K562 (cell line): ENCODE data around the gene NKIRAS2. TPM values are rescaled to one million over a fixed set of nuclear protein-coding genes. Genes with fewer than 3 reads are reported as not detected.

Experiments
- HINFP ChIP-seq: fragments of 450-650 bp; conservative IDR thresholded peaks from 2 replicates; pipeline ENCODE4 v1.6.1; 2016; ENCODE audit warnings: missing genetic modification characterization, low read depth, mild to moderate bottlenecking, control low read depth, missing compliant biosample characterization
- MEF2A ChIP-seq: IDR thresholded peaks from 2 replicates; pipeline ENCODE4 v1.6.1; 2011; ENCODE audit warnings: low read depth, mild to moderate bottlenecking, low read length, moderate library complexity; ENCODE audit not compliant: control insufficient read depth
- MLX ChIP-seq, 2 experiments: fragments of 450-650 bp in 1 of 2; sonication (generic) in 1 of 2; formaldehyde crosslinking; conservative IDR thresholded peaks; 2 replicates each; pipeline versions ENCODE4 v1.4.0 to v1.8.1; 2020 to 2022; ENCODE audit warnings: mild to moderate bottlenecking in 1 of 2, missing genetic modification reagents in 1 of 2
- NELFE ChIP-seq: IDR thresholded peaks from 2 replicates; pipeline ENCODE4 v1.6.1; 2011; ENCODE audit warnings: mild to moderate bottlenecking; ENCODE audit not compliant: insufficient read depth, insufficient read length
- NFYB ChIP-seq: IDR thresholded peaks from 2 replicates; pipeline ENCODE4 v1.6.1; 2011; ENCODE audit warnings: mild to moderate bottlenecking, moderate library complexity; ENCODE audit not compliant: insufficient read length; ENCODE audit errors: extremely low read depth
- RERE ChIP-seq: sonication (generic); formaldehyde crosslinking; IDR thresholded peaks from 2 replicates; pipeline ENCODE4 v1.8.0; 2023; ENCODE audit warnings: missing genetic modification reagents, mild to moderate bottlenecking, borderline replicate concordance
- SNAPC5 ChIP-seq: fragments of 250-450 bp; sonication (Bioruptor Pico); IDR thresholded peaks from 2 replicates; pipeline ENCODE4 v1.8.0; 2021; ENCODE audit warnings: moderate library complexity, mild to moderate bottlenecking, inconsistent platforms
- SRSF9 ChIP-seq: fragments of 200-400 bp; formaldehyde crosslinking; IDR thresholded peaks from 2 replicates; pipeline ENCODE4 v1.6.1; 2017; ENCODE audit warnings: low read depth, low read length, borderline replicate concordance
- USF2 ChIP-seq: sonication (generic); formaldehyde crosslinking; IDR thresholded peaks from 2 replicates; pipeline ENCODE4 v1.5.0; 2020; ENCODE audit warnings: missing genetic modification reagents
- ZNF146 ChIP-seq: IDR thresholded peaks from one replicate; pipeline ENCODE4 v1.6.1; 2018; ENCODE audit warnings: missing compliant biosample characterization; ENCODE audit not compliant: unreplicated experiment
- ZNF384 ChIP-seq: IDR thresholded peaks from 2 replicates; pipeline ENCODE4 v1.6.1; 2012; ENCODE audit warnings: low read depth, low read length, improper control_type of control experiment
- ZNF449 ChIP-seq: fragments of 250-450 bp; sonication (Bioruptor Pico); IDR thresholded peaks from 2 replicates; pipeline ENCODE4 v1.8.0; 2022; ENCODE audit warnings: moderate library complexity, mild to moderate bottlenecking, inconsistent platforms
- ZNF75A ChIP-seq: fragments of 450-650 bp; formaldehyde crosslinking; IDR thresholded peaks from 2 replicates; pipeline ENCODE4 v1.4.0; 2020; ENCODE audit warnings: mild to moderate bottlenecking
- ZSCAN29 ChIP-seq: fragments of 450-650 bp; IDR thresholded peaks from 2 replicates; pipeline ENCODE4 v1.6.1; 2017
- polyA plus RNA-seq, 8 experiments: library from polyadenylated mRNA; depleted of rRNA in 4 of 8; stranded (reverse) in 5 of 8; unstranded in 3 of 8; fragments of >200 nt; fragmentation: Nextera tagmentation in 2 of 8; fragmentation: Illumina TruSeq in 1 of 8; extraction: Ambion mirVana in 2 of 8; extraction: Trizol in 1 of 8; gene quantifications; 2 replicates each; pipeline versions ENCODE4 v1.2.1 to v1.2.3, GENCODE V29; 2011 to 2014; ENCODE audit warnings: inconsistent platforms in 1 of 8, missing spikeins in 1 of 8
- total RNA-seq, 7 experiments: library from RNA; depleted of rRNA in 6 of 7; stranded (reverse); fragments of >200 nt in 6 of 7; fragmentation: Illumina TruSeq in 2 of 7; extraction: Trizol in 2 of 7; gene quantifications; 2 replicates each; pipeline versions ENCODE4 v1.2.1 to v1.2.3, GENCODE V29; 2011 to 2021; ENCODE audit warnings: low replicate concordance in 1 of 7

The NKIRAS2 gene
- total and polyA plus RNA-seq, 9 of the 15 experiments (the other 6 are each of a cell fraction or from before 2014, with no cell fraction given): 10.1 to 65.5 (median 29.8) TPM

- TF ChIP-seq RERE (CRISPR knock-in tag) (no peak), ZNF384 (no peak), ZSCAN29 (no peak), SRSF9 (no peak), HINFP (tag) (no peak), SNAPC5 (CRISPR knock-in tag) (no peak), MEF2A (no peak), ZNF75A (no peak), NFYB (no peak), ZNF449 (CRISPR knock-in tag) (no peak), MLX (CRISPR knock-in tag; conservative IDR thresholded peaks at IDR 0.05) (no peak), ZNF146 (no peak), USF2 (CRISPR knock-in tag) (no peak), NELFE (no peak)
These were observed 2.7 kb upstream of the NKIRAS2 start, which contains the start of gene DNAJC7 (continued) for GRCh38 chr17:42016941-42017865.
